ENCODE data around the gene POLR3A. TPM values are rescaled to one million over a fixed set of nuclear protein-coding genes. Genes with fewer than 3 reads are reported as not detected.

Gene POLR3A
- total RNA-seq, 6 donors from 2014 or later, result 10.5 to 18.9 (median 11.0) TPM

DNA sequence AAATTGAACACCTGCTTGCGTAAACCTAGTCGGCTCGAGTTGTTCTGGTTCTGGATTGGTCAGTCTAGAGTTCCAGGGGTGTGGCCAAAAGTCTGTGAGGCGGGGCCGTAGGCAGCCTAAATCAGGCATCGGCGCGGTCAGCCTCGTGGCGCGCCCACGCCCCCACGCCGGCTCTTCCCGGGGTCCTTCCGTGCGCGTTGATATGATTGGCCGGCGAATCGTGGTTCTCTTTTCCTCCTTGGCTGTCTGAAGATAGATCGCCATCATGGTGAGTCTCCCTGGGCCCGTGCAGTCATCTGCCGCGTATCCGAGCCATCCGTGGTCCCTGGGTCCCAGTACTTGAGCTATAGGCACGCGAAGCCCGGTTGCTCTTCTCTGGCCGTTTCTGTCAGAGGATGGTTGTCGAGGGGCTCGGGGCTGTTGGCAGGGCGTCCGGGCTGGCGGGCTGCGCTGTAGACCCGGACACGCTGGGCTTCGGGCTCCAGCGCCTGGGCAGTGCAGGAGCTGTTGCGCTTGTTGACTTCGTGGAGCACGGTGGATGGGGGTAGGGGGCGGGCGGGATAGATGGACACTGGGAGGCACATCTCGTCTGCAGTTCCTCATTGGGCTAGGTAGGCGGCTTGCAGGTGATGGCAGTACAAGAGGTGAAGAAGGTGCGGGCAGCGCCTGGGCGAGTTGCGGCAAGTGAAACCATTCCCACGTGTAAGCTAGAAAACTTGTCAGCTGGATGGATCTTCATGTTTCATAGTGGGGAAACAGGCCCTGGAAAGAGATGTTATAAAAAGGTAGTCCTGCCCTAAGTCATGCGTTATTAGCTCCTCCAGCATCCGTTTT, 4.5 kb upstream of the POLR3A start, which contains the start of gene RPS24:
RPS24 (plus strand) TSS at position 227 of the 834 bp plus-strand sequence; CDS start at position 266, 39 bp downstream.
- peaks cover 17 to 37% (median 24%) of the 10 kb centered on the region in 4 donors for H3K36me3 ChIP-seq
- WGBS, 2 donors, result 0% methylated on average over 38 to 44 of the region's 55 CpGs
- peak within 1 kb of the TSS; percentile 65 to 88 (median 71) for H3K4me3 ChIP-seq
- peak within 1 kb of the TSS; percentile 40 to 90 (median 78) for H3K27ac ChIP-seq
- DNase-seq (peak; percentile 96), ATAC-seq (ENCODE audit: low FRiP score in 2 of 2) (peak; percentile 98)
- peak in 3 of 4 donors; percentile 70 to 92 (median 88) for TF ChIP-seq POLR2A (IDR thresholded peaks at IDR 0.05)
- TF ChIP-seq EP300 (IDR thresholded peaks at IDR 0.05), result peak in 1 of 4 donors; percentile 10
- TF ChIP-seq, protein P1, sequence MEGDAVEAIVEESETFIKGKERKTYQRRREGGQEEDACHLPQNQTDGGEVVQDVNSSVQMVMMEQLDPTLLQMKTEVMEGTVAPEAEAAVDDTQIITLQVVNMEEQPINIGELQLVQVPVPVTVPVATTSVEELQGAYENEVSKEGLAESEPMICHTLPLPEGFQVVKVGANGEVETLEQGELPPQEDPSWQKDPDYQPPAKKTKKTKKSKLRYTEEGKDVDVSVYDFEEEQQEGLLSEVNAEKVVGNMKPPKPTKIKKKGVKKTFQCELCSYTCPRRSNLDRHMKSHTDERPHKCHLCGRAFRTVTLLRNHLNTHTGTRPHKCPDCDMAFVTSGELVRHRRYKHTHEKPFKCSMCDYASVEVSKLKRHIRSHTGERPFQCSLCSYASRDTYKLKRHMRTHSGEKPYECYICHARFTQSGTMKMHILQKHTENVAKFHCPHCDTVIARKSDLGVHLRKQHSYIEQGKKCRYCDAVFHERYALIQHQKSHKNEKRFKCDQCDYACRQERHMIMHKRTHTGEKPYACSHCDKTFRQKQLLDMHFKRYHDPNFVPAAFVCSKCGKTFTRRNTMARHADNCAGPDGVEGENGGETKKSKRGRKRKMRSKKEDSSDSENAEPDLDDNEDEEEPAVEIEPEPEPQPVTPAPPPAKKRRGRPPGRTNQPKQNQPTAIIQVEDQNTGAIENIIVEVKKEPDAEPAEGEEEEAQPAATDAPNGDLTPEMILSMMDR (IDR thresholded peaks at IDR 0.05), result no peak
- peak; percentile 94 for TF ChIP-seq POLR2AphosphoS5 (IDR thresholded peaks at IDR 0.05)
- H3K9me3 ChIP-seq, result no peaks in the 10 kb centered on the region
- H3K27me3 ChIP-seq, result no peaks in the 10 kb centered on the region
- peaks cover 37 to 56% (median 49%) of the 10 kb centered on the region in 4 donors for H3K4me1 ChIP-seq

DNA sequence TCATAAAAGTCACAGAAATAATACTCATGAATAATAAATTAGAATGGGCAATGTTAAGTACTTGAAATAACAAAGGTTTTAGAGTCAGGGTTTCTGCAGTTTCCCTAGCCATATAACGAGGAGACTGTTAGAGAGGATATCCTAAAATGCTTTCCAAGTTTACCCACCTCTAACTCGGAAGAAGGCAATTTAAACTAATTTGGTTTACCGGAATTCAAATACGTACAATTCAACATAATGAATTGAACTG, 4.0 kb upstream of the POLR3A start:
- DNase-seq (no peak), ATAC-seq (ENCODE audit: low FRiP score in 2 of 2) (no peak)
- 0% methylated on average over 4 of the region's 4 CpGs for WGBS, 2 donors
- Histone ChIP-seq H3K9me3 (no peaks in the 10 kb centered on the region), H3K27ac (peak overlapping the region in 3 of 4 donors; percentile 10 to 90 (median 84)), H3K4me1 (peaks cover 38 to 56% (median 49%) of the 10 kb centered on the region in 4 donors), H3K4me3 (peak overlapping the region in 3 of 4 donors; percentile 71 to 88 (median 71)), H3K36me3 (peaks cover 17 to 32% (median 19%) of the 10 kb centered on the region in 4 donors), H3K27me3 (no peaks in the 10 kb centered on the region)
- TF ChIP-seq, protein P1 (IDR thresholded peaks at IDR 0.05), result no peak
- TF ChIP-seq POLR2AphosphoS5 (IDR thresholded peaks at IDR 0.05), result no peak
- no peak for TF ChIP-seq EP300 (IDR thresholded peaks at IDR 0.05)
- TF ChIP-seq POLR2A (IDR thresholded peaks at IDR 0.05), result no peak

DNA sequence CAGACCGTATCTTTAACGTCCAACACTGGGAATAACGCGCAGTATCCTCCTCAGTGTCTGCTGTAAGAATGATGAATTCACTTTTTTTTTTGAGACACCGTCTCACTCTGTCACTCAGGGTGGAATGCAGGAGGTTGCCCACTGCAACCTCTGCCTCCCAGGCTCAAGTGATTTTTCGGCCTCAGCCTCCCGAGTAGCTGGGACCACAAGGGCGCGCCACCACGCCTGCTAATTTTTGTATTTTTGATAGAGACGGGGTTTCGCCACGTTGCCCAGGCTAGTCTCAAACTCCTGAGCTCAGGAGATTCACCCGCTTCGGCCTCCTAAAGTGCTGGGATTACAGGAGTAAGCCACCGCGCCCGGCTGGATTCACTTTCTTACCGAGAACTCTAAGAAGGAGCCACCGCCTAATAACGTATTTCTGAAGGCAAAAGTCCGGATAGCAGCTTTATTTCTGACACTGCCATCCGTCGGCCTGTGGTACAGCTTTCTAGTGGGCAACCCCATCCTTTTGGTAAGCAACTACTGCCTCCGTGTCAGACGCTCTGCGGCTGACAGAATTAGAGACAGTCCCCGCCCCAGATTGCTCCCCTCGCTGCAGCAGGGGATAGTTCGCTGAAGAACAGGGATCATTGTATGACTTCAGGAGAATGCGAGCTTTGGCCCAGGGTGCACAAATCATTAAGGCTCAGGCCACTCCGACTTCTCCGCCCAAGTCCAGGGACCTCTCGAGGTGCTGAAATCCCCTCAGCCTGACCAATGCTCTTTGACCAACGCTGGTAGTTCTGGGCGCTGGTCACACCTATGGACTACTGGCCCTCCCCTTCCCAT, 662 bp downstream of the POLR3A start:
- DNase-seq, result peak in 1 of 2 donors; percentile 36
- 41 to 61% methylated on average over 17 to 36 of the region's 36 CpGs for WGBS, 2 donors
- H3K9me3 ChIP-seq, result no peaks in the 10 kb centered on the region
- H3K27ac ChIP-seq, result peak overlapping the region; percentile 61 to 86 (median 82)
- H3K4me3 ChIP-seq, result peak overlapping the region; percentile 75 to 97 (median 94)
- H3K36me3 ChIP-seq, result peaks cover 15 to 24% (median 22%) of the 10 kb centered on the region in 4 donors
- peak; percentile 27 to 48 for ATAC-seq (ENCODE audit: low FRiP score in 2 of 2)
- H3K27me3 ChIP-seq, result no peaks in the 10 kb centered on the region
- TF ChIP-seq POLR2A (IDR thresholded peaks at IDR 0.05), result no peak
- no peak for TF ChIP-seq EP300 (IDR thresholded peaks at IDR 0.05)
- TF ChIP-seq, protein P1 (IDR thresholded peaks at IDR 0.05), result no peak
- no peak for TF ChIP-seq POLR2AphosphoS5 (IDR thresholded peaks at IDR 0.05)
- peaks cover 17 to 27% (median 21%) of the 10 kb centered on the region in 4 donors for H3K4me1 ChIP-seq

DNA sequence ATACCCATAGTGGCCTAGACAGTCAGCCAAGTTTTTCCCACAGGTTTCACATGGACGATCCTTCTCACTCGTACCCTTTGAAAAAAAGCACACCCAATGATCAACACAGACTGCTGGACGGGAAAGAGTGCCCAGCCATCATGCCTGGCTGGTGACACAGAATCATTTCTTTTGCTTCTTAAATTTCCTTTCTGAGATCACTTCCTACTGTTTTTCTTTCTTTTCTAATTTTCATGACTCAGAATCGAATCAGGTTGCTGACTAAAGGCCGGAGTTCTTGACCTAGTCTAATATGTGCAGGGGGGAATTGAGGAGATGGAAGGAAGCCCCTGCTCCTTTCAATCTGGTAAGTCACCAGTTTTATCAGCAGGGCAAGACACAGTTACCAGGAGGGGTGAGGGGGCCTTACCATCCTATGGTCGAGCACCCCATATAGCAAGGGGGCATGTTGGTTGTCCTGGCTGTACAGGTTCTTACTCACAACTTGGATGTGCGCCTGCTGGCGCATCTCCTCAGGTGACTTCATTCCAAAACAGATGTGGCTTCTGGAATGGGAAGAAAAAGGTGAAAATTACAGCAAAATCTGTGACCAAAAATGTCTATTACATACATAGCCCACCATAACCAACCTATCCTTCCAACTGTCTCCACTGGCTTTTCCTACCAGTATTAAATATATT, 3.5 kb downstream of the POLR3A start:
- H3K9me3 ChIP-seq, result no peaks in the 10 kb centered on the region
- H3K27me3 ChIP-seq, result no peaks in the 10 kb centered on the region
- 92 to 97% methylated on average over 8 of the region's 8 CpGs for WGBS, 2 donors
- no peak for TF ChIP-seq POLR2A (IDR thresholded peaks at IDR 0.05)
- TF ChIP-seq POLR2AphosphoS5 (IDR thresholded peaks at IDR 0.05), result no peak
- TF ChIP-seq, protein P1 (IDR thresholded peaks at IDR 0.05), result no peak
- no peak for TF ChIP-seq EP300 (IDR thresholded peaks at IDR 0.05)
- H3K27ac ChIP-seq, result no peak overlapping the region
- DNase-seq (no peak), ATAC-seq (ENCODE audit: low FRiP score in 2 of 2) (no peak)
- no peak overlapping the region for H3K4me3 ChIP-seq
- peaks cover 14 to 22% (median 18%) of the 10 kb centered on the region in 4 donors for H3K4me1 ChIP-seq
- peaks cover 34 to 52% (median 49%) of the 10 kb centered on the region in 4 donors for H3K36me3 ChIP-seq

Data from upper lobe of left lung (tissue), 6 donors.